HG03108 (cell line): Measurements from ENCODE around the gene MRPS10.
"Not testable (repeated sequence)": the region's sequence is repeated elsewhere in the genome, so short reads cannot be mapped to it uniquely, and the experiment has no call there.

Experiments
- ATAC-seq: cut with Tn5 transposase; IDR thresholded peaks from one replicate; pipeline ENCODE4 v1.9.1; 2021; ENCODE audit warnings: moderate library complexity; ENCODE audit not compliant: unreplicated experiment

The MRPS10 gene

GRCh38 chr6:42211726-42212125 lies 5.9 kb downstream of the MRPS10 start:
- no peak for ATAC-seq

GRCh38 chr6:42210551-42210950 lies 7.1 kb downstream of the MRPS10 start:
- ATAC-seq, result no peak

- not testable (repeated sequence) for ATAC-seq
Measured at GRCh38 chr6:42207559-42207958, 10.1 kb downstream of the MRPS10 start.

GRCh38 chr6:42204768-42205282 lies 12.8 kb downstream of the MRPS10 start:
- ATAC-seq, result no peak

- no peak for ATAC-seq
Measured at GRCh38 chr6:42203183-42203582, 14.5 kb downstream of the MRPS10 start.

- not testable (repeated sequence) for ATAC-seq
Measured at GRCh38 chr6:42202131-42202915, 15.3 kb downstream of the MRPS10 start.

GRCh38 chr6:42201382-42201781 lies 16.3 kb downstream of the MRPS10 start:
- no peak for ATAC-seq

- ATAC-seq, result no peak
Measured at GRCh38 chr6:42200035-42200434, 17.6 kb downstream of the MRPS10 start.

- ATAC-seq, result no peak
Measured at GRCh38 chr6:42199106-42199981, 18.3 kb downstream of the MRPS10 start.

GRCh38 chr6:42197555-42198362 lies 19.9 kb downstream of the MRPS10 start:
- no peak for ATAC-seq

- no peak for ATAC-seq
Measured at GRCh38 chr6:42195415-42195814, 22.2 kb downstream of the MRPS10 start.

GRCh38 chr6:42194056-42194455 lies 23.6 kb downstream of the MRPS10 start:
- no peak for ATAC-seq

GRCh38 chr6:42193491-42193894 lies 24.2 kb downstream of the MRPS10 start:
- no peak for ATAC-seq

- ATAC-seq, result not testable (repeated sequence)
Measured at GRCh38 chr6:42192385-42192784, 25.3 kb downstream of the MRPS10 start.

- ATAC-seq, result no peak
Measured at GRCh38 chr6:42190554-42191183, 27.0 kb downstream of the MRPS10 start.

GRCh38 chr6:42188406-42188805 lies 29.3 kb downstream of the MRPS10 start:
- no peak for ATAC-seq

- ATAC-seq, result no peak
Measured at GRCh38 chr6:42185597-42185996, 32.1 kb downstream of the MRPS10 start.

GRCh38 chr6:42184475-42184874 lies 33.2 kb downstream of the MRPS10 start:
- no peak for ATAC-seq

GRCh38 chr6:42182101-42182500 lies 35.6 kb downstream of the MRPS10 start:
- no peak for ATAC-seq

GRCh38 chr6:42179945-42180313 lies 37.7 kb downstream of the MRPS10 start:
- ATAC-seq, result no peak
